Heart right ventricle (tissue), 16 donors: Measurements from ENCODE around the gene TTLL8. TPM values are rescaled to one million over a fixed set of nuclear protein-coding genes. Genes with fewer than 3 reads are reported as not detected.

ENCODE experiments used
- ATAC-seq, 8 donors: fragments of 200-7000 bp; cut with Tn5 transposase; one replicate each; pipeline ENCODE4 v1.9.1; 2020; ENCODE audit warnings: mild to moderate bottlenecking in 8 of 8, moderate library complexity in 8 of 8, moderate number of reproducible peaks in 1 of 8
- DNase-seq, 2 donors: peaks; one replicate each; pipeline ENCODE4 v3.0.0-alpha.2; 2020
- H3K27ac ChIP-seq, 10 donors: fragments of 200-600 bp; sonication (generic) in 2 of 10; one replicate each; pipeline versions ENCODE4 v1.5.0 to v1.8.0; 2020 to 2022; ENCODE audit warnings: mild to moderate bottlenecking in 3 of 10
- H3K27me3 ChIP-seq, 7 donors: fragments of 200-600 bp; one replicate each; pipeline ENCODE4 v1.8.0; 2021 to 2022; ENCODE audit warnings: mild to moderate bottlenecking in 2 of 7
- H3K36me3 ChIP-seq, 9 donors: fragments of 200-600 bp; sonication (generic) in 1 of 9; one replicate each; pipeline versions ENCODE4 v1.5.0 to v1.8.0; 2020 to 2022; ENCODE audit warnings: mild to moderate bottlenecking in 2 of 9
- H3K4me1 ChIP-seq, 9 donors: fragments of 200-600 bp; sonication (generic) in 1 of 9; one replicate each; pipeline versions ENCODE4 v1.5.0 to v1.8.0; 2020 to 2022; ENCODE audit warnings: mild to moderate bottlenecking in 4 of 9
- H3K4me3 ChIP-seq, 10 donors: fragments of 200-600 bp; sonication (generic) in 2 of 10; one replicate each; pipeline versions ENCODE4 v1.5.0 to v1.8.0; 2020 to 2022; ENCODE audit warnings: mild to moderate bottlenecking in 7 of 10, moderate library complexity in 2 of 10
- H3K9me3 ChIP-seq, 11 donors: fragments of 200-600 bp in 10 of 11; sonication (generic) in 2 of 11; one replicate each; pipeline versions ENCODE4 v1.5.0 to v1.8.0; 2013 to 2022; ENCODE audit warnings: mild to moderate bottlenecking in 2 of 11, control low read depth in 1 of 11, moderate library complexity in 1 of 11
- CTCF ChIP-seq, 9 donors: fragments of 200-600 bp; sonication (generic) in 2 of 9; IDR thresholded peaks; one replicate each; pipeline versions ENCODE4 v1.5.0 to v1.8.0; 2021 to 2022; ENCODE audit warnings: antibody characterized with exemption in 9 of 9, mild to moderate bottlenecking in 5 of 9, moderate library complexity in 1 of 9
- WGBS, 2 donors: extraction: QIAGEN DNeasy Blood & Tissue Kit; methylation state at CpG; one replicate each; pipeline ENCODE4 v1.1.7; 2013; ENCODE audit warnings: inconsistent platforms in 1 of 2; 5-methylcytosine and 5-hydroxymethylcytosine counted together
- intact Hi-C, 10 donors: fragments of 100-400 bp; cut with DNase I; formaldehyde crosslinking; loops; one replicate each; pipeline versions ENCODE4 v1.11.1 to v1.14.2; 2022
- polyA plus RNA-seq, 2 donors: library from polyadenylated mRNA; stranded (reverse); fragments of 200-250 nt; gene quantifications; one replicate each; pipeline ENCODE4 v1.2.3, GENCODE V29; 2013
- total RNA-seq, 10 donors: library from RNA; stranded (reverse); fragmentation: NEBNext Ultra II Directional in 3 of 10; extraction: Animal tissue kit (Norgen Biotek cat#: 25700) in 3 of 10; gene quantifications; one replicate each; pipeline versions ENCODE4 v1.2.1 to v1.2.4, GENCODE V29; 2021 to 2023
- donor health status: Arrhythmogenic right ventricular cardiomyopathy.
- donor health status: ischemic (EF 13 %, LVEDD 7.1; RV severe dilation, severe dysfunction).
- donor health status: healthy with polysubstance abuse.
- donor health status: DM: no; HTN: yes; CAD: no.
- donor health status: DM: no; HTN: no; CAD: no.
- donor health status: ischemic (EF 25% LVEDD 6.9; RV normal size, moderate dysfunction).
- donor health status: ischemic (EF 25% LVEDD 5.7; RV mildly dilated, moderate dysfunction).
- donor health status: healthy.
- donor health status: DM: yes; HTN: yes; CAD: no.
- donor health status: Ischemic cardiomyopathy.
- donor health status: ischemic (EF 35%, LVEDD 5.7; RV mildly dilated, moderate dysfunction).
- donor health status: nonischemic (EF 11% LVEDD 7.7; RV severe dilation, severe dysfunction).
- donor health status: DM: yes; HTN: yes; CAD: no.
- donor health status: PGD.
- donor health status: ischemic (EF 29% LVEDD 5.4; RV normal size, mild dysfunction).
- donor health status: nonischemic (EF 23%, LVEDD 6.1; RV moderate dilation, normal function).

TTLL8 gene
- total and polyA plus RNA-seq, 12 donors = not detected

GRCh38 chr22:49999946-50000586 lies 58.0 kb downstream of the TTLL8 start:
- peaks cover 0 to 26% (median 9%) of the 10 kb centered on the region in 7 donors for H3K27me3 ChIP-seq
- no peak for DNase-seq
- intact Hi-C loops = loop anchor here in 1 of 10 donors (10.0 kb wide), 1 partner anchor 75 kb away; no protein-coding TSS in a partner anchor

GRCh38 chr22:49999063-49999945 lies 58.8 kb downstream of the TTLL8 start:
- 14 to 15% methylated on average over 43 to 60 of the region's 70 CpGs for WGBS, 2 donors
- DNase-seq = peak in 1 of 2 donors; percentile 44
- Histone ChIP-seq H3K27me3 (peaks cover 0 to 24% (median 9%) of the 10 kb centered on the region in 7 donors), H3K4me1 (peaks cover 0 to 12% (median 0%) of the 10 kb centered on the region in 9 donors), H3K27ac (no peak overlapping the region), H3K4me3 (peak overlapping the region in 5 of 10 donors; percentile 7 to 34 (median 11)), H3K9me3 (no peaks in the 10 kb centered on the region), H3K36me3 (no peaks in the 10 kb centered on the region)
- intact Hi-C loops = loop anchor here in 1 of 10 donors (10.0 kb wide), 1 partner anchor 75 kb away; no protein-coding TSS in a partner anchor
- TF ChIP-seq CTCF (IDR thresholded peaks at IDR 0.05) = no peak
- peak in 2 of 8 donors; percentile 46 for ATAC-seq

More at GRCh38 chr22:49999946-50000586, 58.0 kb downstream of the TTLL8 start:
- H3K4me1 ChIP-seq = peaks cover 0 to 12% (median 0%) of the 10 kb centered on the region in 9 donors
- WGBS, 2 donors = 32 to 37% methylated on average over 41 of the region's 41 CpGs
- H3K36me3 ChIP-seq = no peaks in the 10 kb centered on the region
- no peak for TF ChIP-seq CTCF (IDR thresholded peaks at IDR 0.05)
- no peak overlapping the region for H3K27ac ChIP-seq
- H3K9me3 ChIP-seq = no peaks in the 10 kb centered on the region
- H3K4me3 ChIP-seq = peak overlapping the region in 2 of 10 donors; percentile 30 to 33
- no peak for ATAC-seq

DNA sequence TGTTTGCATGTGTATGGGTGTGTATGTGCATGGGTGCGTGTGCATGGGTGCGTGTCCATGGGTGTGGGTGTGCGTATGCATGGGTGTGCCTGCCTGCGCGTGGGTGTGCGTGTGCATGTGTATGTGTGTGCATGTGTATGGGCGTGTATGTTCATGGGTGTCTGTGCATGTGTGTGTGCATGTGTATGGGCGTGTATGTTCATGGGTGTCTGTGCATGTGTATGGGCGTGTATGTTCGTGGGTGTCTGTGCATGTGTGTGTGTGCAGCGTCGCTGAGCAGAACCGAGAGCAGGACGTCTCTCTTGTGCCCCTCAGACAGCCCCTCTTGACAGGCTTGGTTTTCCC lies 59.4 kb downstream of the TTLL8 start:
- DNase-seq = no peak
- H3K27ac ChIP-seq = no peak overlapping the region
- peaks cover 0 to 19% (median 9%) of the 10 kb centered on the region in 7 donors for H3K27me3 ChIP-seq
- no peak for TF ChIP-seq CTCF (IDR thresholded peaks at IDR 0.05)
- 92 to 94% methylated on average over 14 of the region's 14 CpGs for WGBS, 2 donors
- no peak overlapping the region for H3K4me3 ChIP-seq
- H3K36me3 ChIP-seq = no peaks in the 10 kb centered on the region
- peaks cover 0 to 12% (median under 1%) of the 10 kb centered on the region in 9 donors for H3K4me1 ChIP-seq
- intact Hi-C loops = loop anchor here in 1 of 10 donors (10.0 kb wide), 1 partner anchor 74 kb away; no protein-coding TSS in a partner anchor
- H3K9me3 ChIP-seq = no peaks in the 10 kb centered on the region
- no peak for ATAC-seq
